ENCODE data around the gene INSRR. TPM values are rescaled to one million over a fixed set of nuclear protein-coding genes. Genes with fewer than 3 reads are reported as not detected.
A peak's percentile ranks its signal among the peaks of the same experiment; 100 is the strongest.

INSRR gene
- total and polyA plus RNA-seq, 2 of the 4 experiments (the other 2 are of a cell fraction) = not detected

DNA sequence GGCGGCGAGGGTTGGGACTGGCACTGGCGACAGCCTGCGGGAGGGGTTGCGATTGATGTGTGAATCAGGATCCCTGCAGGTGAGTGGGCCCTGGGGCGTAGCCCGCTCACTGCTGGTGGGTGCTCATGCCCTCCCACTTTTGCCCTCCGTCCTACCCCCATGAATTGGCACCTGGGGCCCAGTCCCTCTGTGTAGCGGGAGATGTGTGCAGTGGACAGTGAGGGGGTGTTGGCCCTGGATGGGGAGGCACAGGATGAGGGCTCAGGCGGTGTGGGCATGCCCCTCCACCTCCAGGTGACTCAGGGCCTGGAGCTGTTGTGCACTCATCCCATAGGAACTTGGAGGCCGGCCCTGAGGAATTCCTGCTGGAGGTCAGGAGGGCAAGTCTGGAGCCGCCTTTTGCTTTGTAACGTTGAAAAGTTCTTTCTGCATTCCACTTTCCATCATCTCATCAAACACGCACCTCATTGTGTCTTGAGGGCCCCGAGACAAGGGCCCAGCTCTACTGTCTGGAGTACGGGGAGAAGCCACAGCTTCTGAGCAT lies 37.6 kb upstream of the INSRR start:
- Histone ChIP-seq H2BK120ac (ENCODE audit: low read depth, low read length) (peak overlapping the region; percentile 95), H3K56ac (ENCODE audit: extremely low read depth, insufficient read depth, low read length) (peak overlapping the region; percentile 96), H3K4me2 (ENCODE audit: low read depth, low read length) (peak overlapping the region; percentile 56), H4K20me1 (ENCODE audit: insufficient read depth, low read length) (peaks cover 2% of the 10 kb centered on the region; the same call in 1 of the 2 replicates), H2BK5ac (ENCODE audit: low read depth, low read length, poor library complexity, severe bottlenecking) (peak overlapping the region; percentile 92), H2BK20ac (ENCODE audit: low read depth, low read length) (peak overlapping the region; percentile 90), H3K79me1 (ENCODE audit: low read depth in 1 of 2, low read length in 2 of 2) (peaks cover 27 to 79% of the 10 kb centered on the region in 2 experiments), H3K23ac (ENCODE audit: low read depth, low read length) (peak overlapping the region; percentile 96), H4K91ac (ENCODE audit: insufficient read depth, low read depth, low read length) (peak overlapping the region; percentile 87), H3K4me3 (ENCODE audit: insufficient read depth, low read depth, low read length) (no peak overlapping the region), H3K18ac (ENCODE audit: low read depth, low read length) (peak overlapping the region; percentile 73), H4K5ac (ENCODE audit: low read depth, low read length) (peak overlapping the region; percentile 46), H3K4me1 (ENCODE audit: control insufficient read depth, insufficient read depth, low read length) (peaks cover 43% of the 10 kb centered on the region), H3K9me1 (ENCODE audit: insufficient read depth, low read length) (peaks cover 29% of the 10 kb centered on the region), H2BK15ac (ENCODE audit: low read depth, low read length) (peak overlapping the region; percentile 84), H4K8ac (ENCODE audit: low read depth in 2 of 2, low read length in 2 of 2) (peak overlapping the region; percentile 76 to 96), H3K4ac (ENCODE audit: low read depth, low read length) (peak overlapping the region; percentile 96), H2AFZ (replicated peaks; ENCODE audit: low read length, poor library complexity) (peak overlapping the region; percentile 64), H2AK9ac (replicated peaks; ENCODE audit: low read depth, low read length, poor library complexity) (peak overlapping the region; percentile 98), H3K27me3 (ENCODE audit: control insufficient read depth, insufficient read depth, low read length) (no peaks in the 10 kb centered on the region), H3K27ac (ENCODE audit: insufficient read depth, low read length) (peak overlapping the region; percentile 77), H3K14ac (replicated peaks; ENCODE audit: low read depth, low read length) (peak overlapping the region; percentile 98), H3K36me3 (ENCODE audit: control insufficient read depth, insufficient read depth, low read length) (no peaks in the 10 kb centered on the region), H3K9me3 (ENCODE audit: control insufficient read depth, insufficient read depth, low read length) (no peaks in the 10 kb centered on the region), H3K9ac (ENCODE audit: low read depth, low read length) (peak overlapping the region; percentile 22), H2AK5ac (ENCODE audit: low read depth, low read length) (peak overlapping the region; percentile 99)
- intact Hi-C loops (cut with micrococcal nuclease) (no loop called here), in situ Hi-C loops (cut with MboI; ENCODE audit: low sequenced_read_pairs) (no loop called here), dilution Hi-C loops (cut with HindIII; ENCODE audit: low sequenced_read_pairs, unreplicated experiment) (no loop called here)
- POLR2A ChIA-PET (ENCODE audit: unreplicated experiment) = no interaction called here
- CTCF ChIA-PET = interaction anchor here (1.0 kb wide), 1 partner anchor 23 kb away, joined by 3 read pairs; no protein-coding TSS in a partner anchor
- 0% methylated on average over 2 of the region's 16 CpGs; no CpG with 5 or more reads in 1 of the 2 experiments for WGBS, 2 experiments (ENCODE audit: extremely low coverage in 2 of 2, insufficient read length in 1 of 2)
- peak; percentile 92 for DNase-seq
- TF ChIP-seq MXI1 (IDR thresholded peaks at IDR 0.05; ENCODE audit: borderline replicate concordance, low read depth, low read length) (no peak), POLR2A (IDR thresholded peaks at IDR 0.05; ENCODE audit: low read depth, low read length) (no peak; the same call in 1 of the 2 replicates), SMC3 (IDR thresholded peaks at IDR 0.05; ENCODE audit: low read depth, low read length) (no peak), NFE2L2 (IDR thresholded peaks at IDR 0.05; ENCODE audit: low read depth, low read length) (peak; percentile 32; the same call in 1 of the 2 replicates), RCOR1 (IDR thresholded peaks at IDR 0.05; ENCODE audit: insufficient replicate concordance, low read length) (no peak), FOS (IDR thresholded peaks at IDR 0.05; ENCODE audit: low read depth, low read length) (peak; percentile 81), MAFK (IDR thresholded peaks at IDR 0.05; ENCODE audit: low read depth, low read length) (no peak), CHD1 (IDR thresholded peaks at IDR 0.05; ENCODE audit: low read depth, low read length) (no peak), MAZ (IDR thresholded peaks at IDR 0.05; ENCODE audit: borderline replicate concordance, low read depth, low read length) (peak; percentile 51; the same call in 1 of the 2 replicates)
- TF ChIP-seq, protein P1, sequence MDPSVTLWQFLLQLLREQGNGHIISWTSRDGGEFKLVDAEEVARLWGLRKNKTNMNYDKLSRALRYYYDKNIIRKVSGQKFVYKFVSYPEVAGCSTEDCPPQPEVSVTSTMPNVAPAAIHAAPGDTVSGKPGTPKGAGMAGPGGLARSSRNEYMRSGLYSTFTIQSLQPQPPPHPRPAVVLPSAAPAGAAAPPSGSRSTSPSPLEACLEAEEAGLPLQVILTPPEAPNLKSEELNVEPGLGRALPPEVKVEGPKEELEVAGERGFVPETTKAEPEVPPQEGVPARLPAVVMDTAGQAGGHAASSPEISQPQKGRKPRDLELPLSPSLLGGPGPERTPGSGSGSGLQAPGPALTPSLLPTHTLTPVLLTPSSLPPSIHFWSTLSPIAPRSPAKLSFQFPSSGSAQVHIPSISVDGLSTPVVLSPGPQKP (IDR thresholded peaks at IDR 0.05; ENCODE audit: borderline replicate concordance, low read depth, low read length) = no peak
- BruUV-seq (replicated peaks) = no TSS peak
- ATAC-seq (ENCODE audit: low read depth) = peak; percentile 74

Data from IMR-90 (cell line).